Putamen (tissue), 1 donor: ENCODE measurements around the gene NFYC.

ENCODE experiments used
- DNase-seq: peaks from one replicate; pipeline ENCODE4 v3.0.0-alpha.2; 2016; ENCODE audit warnings: low spot score

NFYC gene

DNA sequence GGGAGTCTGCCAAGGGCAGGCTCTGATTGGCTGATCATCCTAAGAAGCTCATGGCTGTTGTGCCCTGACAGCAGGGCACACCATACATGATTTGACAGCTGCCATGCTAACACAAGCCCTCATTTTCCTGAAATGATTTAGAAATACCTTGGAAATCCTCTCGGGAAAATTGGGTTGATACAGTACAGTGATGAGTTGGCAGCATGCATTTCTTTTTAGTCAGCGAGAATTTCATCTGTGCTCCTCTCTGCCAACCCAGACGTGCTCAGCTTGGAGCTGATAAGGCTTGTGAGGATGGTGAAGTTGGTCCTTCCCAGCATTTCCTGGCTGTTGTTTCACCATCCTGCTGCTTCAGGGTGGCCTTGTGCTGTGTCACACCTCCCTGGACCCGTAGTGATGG lies 69.5 kb downstream of the NFYC start:
- peak; percentile 59 for DNase-seq

DNA sequence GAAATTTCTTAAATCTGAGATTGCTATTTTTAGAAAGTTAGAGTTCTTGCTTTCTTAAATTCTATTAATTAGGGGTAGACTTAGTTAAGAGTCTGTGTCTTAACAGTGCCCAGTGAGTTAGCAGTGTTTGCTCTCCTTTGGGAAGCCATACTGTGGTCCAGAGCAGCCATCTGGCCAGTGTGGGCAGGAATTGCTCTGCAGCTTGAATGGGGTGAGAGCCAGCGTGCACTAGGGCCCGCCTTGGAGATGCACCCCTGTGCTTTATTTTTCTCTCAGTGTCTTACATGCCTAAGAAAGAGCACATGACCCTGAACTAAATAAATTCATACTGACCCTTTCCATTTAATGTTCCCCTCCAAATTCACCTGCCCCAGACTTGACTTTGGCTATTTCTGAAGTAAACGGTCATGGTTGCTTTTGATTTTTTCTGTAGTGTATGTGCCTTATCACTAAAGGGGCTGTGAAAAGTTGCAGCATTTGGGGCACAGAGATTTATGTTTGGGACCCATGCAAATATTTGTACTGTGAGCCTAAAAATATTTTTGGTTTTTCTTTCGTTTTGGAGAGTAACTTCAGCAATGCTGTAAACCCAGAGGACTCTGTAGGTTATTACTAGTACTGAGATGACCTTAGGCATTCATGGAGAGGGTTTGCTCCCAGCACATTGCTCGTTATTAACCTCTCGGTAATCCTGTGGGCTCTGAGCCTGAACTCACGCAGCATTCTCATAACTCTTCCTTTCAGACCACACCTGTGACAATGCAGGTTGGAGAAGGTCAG lies 70.8 kb downstream of the NFYC start:
- DNase-seq: no peak

DNA sequence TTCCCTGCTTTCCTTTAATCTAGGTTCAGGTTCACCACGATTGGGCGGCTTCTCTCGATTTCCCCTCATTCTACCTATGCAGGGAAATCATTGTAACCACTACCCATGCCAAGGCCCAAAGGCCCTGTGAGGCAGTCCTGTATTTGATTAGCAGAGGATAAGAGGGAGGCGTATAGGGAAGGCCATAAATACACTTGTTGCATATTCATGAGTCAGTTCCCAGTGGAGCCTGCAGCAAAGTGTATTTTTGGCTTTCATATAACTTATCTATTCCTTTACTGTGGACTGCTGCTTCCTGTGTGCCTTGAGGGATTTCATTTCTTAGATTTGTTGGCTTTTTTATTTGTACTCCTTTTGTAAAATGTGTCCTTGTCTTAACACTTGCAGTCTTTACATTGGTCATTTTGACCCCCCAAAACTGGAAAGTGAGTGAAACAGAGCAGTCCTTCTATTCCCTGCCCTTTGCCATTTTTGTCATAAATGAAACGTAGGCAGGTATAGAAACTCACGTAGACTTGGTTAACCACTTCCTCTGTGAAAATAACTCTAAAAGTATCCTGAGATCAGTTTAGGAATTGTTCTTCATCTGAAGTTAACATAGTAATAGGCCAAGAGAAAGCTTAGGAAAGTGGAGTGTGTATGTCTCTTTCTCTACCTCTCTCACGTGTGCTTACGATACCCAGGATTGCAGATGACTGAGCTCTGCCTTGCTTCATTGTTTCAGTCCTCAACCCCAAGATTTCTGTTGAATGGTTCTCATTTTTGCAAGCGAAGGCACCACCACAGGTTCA lies 72.4 kb downstream of the NFYC start:
- DNase-seq: no peak

DNA sequence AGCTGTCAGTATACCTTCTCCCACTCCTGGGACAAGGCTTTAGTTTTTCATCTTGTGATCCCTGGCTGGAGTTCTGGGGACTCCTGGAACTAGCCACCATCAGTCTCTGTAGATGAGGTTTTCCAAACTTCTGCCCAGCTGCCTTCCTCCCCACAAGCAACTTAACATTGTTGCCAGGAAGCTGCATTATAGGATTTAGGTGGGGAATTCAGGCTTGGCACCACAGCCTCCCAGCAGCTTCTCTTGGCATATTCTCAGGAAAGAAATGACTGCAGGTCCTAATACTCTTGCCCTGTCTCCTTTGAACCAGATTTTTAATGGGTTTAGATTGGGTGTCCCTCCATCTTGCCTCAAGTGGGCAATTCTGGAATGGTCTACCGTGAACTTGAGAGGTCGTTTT lies 73.5 kb downstream of the NFYC start:
- no peak for DNase-seq

DNA sequence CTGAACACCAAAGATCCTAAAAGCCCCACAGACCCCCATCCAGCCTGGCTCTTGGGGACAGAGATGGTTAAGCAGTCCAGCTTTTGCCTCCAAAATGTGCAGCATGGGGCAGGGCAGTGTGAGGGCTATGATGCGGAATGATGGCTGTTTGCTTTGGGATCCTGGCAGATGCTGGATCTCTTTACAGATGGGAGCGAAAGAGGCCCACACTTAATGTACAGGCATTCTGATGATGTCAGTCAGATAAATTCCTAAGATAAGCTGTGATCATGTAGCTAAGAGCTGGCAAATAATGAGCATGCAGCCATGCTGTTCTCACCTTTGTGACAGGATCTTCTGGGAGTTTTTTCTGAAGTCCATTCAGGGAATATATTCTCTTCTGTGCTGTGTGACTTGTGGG lies 74.5 kb downstream of the NFYC start:
- DNase-seq: no peak

DNA sequence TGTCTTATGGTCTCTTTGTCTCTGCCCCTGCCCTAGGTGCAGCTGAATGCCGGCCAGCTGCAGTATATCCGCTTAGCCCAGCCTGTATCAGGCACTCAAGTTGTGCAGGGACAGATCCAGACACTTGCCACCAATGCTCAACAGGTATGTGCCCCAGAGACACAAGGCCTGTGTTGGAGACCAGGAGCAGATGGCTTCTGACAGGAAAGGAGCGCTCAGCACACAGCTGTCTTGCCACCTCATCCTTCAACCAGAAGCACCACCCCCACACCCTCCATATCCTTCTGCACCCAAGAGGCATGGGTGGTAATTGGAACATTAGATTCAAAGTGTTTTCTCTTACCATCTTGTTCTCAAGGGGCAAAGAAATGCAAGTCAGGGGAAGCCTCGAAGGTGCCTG lies 75.1 kb downstream of the NFYC start:
- DNase-seq: peak; percentile 49

DNA sequence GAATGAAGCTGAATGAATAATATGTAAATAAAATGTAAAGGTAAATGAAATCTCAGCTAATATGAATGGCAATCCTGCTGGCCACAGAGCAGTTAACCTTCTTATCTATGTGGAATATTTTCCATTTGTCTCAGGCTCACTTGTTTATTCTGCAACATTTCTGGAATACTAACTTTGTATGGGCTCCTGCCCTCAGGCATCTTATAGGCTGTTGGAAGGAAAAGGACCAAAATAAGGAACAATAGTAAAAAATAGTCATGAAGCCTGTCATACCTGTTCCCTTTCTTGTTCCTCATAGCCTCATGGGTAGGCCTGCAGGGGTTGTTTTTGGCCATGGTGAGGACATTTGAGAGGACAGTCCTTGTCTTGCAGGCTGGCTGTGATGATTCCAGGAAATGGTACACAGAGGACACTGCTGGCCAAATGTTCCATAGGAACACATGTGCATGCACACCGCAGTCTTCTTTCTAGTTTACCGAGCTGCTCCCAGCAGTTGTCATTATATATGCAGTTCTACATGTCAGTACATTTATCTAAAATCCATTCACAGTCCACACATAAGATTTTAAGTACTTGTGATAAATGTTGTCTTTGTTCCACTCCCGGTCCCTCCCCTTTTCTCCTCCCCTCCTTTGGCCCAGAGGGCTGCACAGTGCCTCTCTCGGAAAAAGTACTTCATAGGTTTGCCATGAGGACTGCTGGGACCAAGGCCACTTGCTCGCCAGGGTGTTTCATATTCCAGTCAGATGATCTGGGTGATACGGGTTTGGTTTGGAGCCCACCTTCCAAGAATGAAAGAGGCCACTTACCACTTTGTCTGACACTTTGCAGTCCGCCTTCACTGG lies 76.9 kb downstream of the NFYC start:
- DNase-seq: no peak

DNA sequence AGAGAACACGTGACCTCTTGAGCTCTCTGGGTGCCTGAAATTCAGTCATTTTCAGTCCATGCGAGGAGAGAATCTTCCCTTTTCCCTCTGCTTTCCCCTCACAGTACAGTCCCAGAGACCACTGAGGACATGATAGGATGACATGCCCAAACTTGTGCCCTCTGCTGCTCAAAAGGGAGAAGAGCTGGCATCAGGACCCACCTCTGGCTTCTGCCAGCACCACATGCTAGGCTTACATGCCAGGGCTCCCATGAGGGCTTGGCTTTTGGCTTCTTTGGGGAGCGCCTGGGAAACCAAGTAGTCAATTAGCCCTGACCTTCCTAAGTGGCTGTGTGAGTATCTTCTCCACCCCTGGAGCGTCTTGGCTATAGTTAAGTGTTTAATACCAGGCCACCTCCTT lies 78.3 kb downstream of the NFYC start:
- DNase-seq: no peak

DNA sequence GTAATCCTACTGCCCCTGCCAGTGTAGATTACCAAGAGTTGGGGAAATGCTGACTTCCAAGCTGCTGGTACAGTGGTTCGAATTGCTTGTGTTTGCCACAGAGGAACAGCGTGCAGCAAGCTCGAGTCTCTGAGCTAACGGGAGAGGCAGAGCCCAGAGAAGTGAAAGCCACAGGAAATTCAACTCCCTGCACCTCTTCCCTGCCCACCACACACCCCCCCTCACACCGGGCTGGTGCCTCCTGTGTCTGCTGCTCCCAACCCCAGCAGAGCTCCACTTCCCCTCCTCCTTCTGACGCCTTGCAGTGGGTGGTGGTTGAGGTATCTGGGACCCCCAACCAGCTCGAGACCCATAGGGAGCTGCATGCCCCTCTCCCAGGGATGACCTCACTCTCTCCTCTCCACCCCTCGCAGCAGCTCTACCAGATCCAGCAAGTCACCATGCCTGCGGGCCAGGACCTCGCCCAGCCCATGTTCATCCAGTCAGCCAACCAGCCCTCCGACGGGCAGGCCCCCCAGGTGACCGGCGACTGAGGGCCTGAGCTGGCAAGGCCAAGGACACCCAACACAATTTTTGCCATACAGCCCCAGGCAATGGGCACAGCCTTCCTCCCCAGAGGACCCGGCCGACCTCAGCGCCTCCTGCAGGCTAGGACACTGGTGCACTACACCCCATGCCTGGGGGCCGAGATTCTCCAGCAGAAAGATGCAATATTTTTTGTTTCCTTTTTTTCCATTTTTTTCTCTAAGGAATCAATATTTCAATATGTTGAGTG lies 79.0 kb downstream of the NFYC start:
- no peak for DNase-seq

DNA sequence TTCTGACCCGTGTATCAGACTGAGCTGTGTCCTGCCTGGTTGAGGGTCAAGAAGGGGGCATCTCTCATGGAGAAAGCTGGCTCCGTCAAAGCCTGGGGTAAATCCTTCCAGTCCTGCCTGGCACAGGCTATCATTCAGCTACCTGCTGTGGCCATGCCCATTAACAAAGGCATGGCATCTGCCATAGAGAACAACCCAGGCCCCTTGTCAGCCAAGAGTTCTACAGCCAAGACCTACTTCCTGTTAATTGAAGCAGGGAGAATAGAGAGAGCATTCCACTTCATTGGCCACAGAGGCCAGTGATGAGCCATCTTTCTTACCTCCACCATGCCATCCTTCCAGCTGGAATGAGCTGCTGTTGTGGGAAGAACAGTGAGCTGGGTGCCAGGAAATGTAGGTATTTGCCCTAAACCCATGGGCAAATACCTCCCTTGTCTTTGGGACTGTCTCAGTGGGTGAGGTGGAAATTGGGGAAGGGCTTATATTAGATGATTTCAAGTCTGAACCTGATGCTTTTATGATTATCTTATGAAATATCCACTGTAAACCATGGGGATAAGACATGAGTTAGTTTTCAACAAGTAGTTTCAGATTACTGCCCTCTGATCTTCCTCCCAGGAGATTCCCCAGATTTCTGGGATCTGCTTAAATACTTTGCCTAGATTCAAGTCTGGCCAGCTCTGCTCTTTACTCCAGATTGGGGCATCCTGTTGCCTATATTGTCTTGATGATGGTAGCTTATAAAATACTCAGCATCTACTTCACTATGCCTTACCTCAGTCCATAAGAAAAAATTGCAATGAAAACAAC lies 80.8 kb downstream of the NFYC start:
- no peak for DNase-seq

DNA sequence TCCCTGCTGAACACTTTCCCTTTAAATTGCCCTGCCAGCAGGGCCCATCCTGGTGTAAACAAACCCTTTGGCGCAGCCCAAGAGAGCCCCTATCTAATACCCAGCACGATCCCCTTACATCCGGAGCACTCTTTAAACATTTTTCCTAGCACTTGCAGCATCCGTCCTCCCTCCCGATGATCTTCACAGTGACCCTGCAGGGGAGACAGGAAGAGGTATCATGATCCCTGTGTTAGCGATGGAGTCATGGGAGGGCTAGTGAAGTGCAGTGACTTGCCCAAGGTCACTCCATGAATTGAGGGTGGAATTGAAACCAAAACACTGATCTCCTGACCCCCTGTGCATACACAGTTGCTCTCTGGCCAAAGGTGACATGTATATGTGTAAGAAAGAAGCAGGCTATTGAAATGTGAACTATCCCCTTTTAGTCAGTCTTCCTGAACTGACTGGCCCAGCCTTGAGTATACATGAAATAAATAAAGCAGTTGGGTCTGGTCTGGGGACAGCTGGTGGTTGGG lies 82.3 kb downstream of the NFYC start:
- no peak for DNase-seq

DNA sequence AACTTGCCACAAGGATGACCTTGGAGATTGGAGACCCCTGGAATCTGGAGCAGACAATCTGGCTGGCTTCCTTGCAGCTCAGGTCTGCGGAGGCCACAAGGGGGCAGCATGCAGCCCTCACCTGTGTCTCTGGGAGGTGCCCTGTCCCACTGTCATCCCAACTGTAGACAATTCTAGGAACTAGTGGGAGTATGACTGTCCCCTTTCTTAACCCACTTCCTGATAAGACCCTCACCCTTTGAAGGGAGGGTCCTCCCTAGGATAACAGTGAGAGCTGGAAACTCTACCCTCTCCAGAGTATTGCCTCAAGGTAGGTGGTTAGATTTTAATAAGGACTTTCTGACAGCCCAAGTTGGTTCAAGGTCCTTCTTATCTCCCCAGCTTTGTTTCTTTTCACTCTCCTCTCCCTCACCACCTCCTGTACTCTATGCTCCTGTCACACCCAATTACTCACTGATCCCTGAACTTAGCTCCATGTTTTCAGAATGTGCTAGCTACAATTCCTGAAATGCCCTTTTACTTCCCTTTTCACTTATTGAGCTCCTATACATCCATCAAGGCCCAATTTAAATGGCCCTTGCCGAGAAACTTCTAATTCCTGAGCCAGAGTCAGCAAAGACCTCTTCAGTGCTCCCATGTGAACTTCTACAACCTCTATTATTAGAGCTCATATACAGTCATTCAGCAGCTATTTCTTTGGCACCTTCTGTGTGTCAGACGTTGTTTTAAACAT lies 82.9 kb downstream of the NFYC start:
- DNase-seq: no peak

DNA sequence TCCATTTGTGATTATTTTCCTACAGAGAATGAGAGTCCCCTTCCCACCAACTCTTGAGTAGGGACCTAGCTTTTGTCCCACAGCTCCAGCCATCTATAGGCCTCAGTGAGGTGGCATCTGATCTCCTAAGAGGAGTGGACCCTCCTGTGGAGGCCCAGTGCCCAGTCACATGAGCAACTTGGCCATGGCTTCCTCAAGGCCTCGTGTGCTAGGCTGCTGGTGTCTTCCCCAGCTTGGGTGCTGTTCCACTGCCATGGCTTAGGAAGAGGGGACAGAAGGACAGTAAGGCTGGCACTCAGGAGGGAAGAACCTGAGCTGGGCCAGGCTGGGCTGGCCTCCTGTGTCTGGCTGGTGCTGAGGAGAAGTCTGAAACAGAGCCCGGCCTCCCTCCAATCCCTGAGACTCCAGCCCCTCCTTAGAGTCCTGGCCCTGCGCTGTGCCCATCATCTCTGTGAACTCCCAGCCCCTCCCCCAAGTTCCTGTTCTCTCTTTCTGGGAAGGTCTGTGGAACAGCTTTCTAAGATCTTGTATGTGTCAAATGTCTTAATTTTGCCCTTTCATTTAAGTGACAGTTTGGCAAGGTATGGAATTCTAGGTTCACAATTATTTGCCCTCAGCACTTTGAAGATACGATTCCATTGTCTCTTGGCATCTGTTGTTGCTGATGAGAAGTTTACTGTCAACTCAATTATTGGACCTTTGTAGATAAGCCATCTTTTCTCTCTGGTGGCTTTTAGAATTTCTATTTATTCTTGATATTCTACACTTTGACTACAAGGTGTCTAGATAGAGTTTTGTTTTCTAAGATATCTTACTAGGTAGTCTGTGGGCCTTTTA lies 85.0 kb downstream of the NFYC start:
- no peak for DNase-seq

DNA sequence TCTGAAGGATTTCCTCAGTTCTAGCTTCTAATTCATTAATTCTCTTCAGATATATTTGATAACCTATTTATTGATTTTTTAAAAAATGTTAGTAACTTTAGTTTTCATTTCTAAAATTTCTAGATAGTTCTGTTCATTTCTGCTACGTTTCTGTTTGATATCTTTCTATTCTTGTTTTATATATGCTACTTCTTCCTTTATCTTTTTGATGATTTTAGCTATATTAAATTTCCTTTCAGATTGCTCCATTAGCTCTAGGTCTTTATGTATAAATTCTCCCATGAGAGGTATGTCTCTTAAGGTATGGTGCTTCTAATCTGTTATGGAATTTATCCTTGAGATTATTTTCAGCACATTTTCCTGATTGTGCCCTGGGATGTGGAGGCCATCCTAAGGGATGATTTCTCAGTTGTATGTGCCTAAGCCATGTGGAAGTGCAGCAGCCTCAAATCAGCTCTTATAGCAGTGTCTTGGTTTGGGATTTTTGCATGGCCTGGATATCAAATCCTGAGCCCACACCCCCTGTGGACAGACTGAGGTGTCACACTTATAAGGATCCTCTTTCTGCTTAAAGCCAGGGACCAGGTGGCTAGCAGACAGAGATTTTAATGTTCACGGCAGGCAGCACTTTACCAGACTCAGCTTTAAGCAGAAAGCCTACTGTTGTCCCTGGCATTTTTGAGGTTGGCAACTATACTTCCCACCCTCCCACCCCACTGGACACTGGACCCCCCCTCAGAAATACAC lies 85.9 kb downstream of the NFYC start:
- DNase-seq: no peak

DNA sequence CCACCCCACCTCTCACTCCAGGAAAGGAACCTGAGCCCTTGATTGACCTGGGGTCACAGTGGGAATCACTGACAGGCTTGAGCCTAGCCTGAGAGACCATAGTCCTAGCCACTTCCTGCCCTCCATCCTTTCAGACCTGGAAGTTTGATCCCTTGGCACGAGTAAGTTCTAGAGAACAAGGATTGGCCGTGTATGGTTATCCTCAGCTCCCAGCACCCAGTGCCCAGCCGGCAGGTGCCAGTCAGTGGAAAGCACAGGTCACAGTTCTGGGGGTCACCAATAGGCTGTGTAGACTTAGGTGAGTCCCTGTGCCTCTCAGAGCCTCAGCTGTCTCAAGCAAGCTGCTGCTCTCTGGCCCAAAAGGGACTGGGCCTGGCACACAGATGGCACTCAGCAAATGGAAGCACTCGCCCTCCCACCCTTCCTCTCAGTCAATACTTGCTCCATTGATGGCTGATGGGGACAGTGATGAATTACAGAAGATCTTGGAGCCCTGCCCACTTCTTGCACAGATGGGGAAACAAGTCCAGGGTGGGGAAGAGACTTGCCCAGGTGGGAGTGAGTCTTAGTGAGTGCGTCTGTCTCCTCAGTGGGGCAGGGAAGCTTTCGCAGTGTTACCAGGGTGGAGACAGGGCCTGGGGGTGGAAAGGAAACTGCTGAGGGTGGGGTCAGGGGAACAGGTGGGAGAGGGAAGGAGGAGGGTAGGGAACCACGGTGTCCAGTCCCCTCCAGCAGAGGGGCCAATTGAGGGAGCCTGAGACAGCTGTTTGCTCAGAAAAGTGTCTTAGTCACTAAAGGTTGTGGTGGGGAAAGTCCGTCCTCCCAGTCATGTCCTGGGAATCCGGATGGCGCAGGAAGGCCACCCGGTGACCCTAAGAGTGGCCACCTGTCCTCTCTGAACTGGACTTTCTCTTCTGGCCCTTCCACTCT lies 89.4 kb downstream of the NFYC start:
- DNase-seq: no peak

DNA sequence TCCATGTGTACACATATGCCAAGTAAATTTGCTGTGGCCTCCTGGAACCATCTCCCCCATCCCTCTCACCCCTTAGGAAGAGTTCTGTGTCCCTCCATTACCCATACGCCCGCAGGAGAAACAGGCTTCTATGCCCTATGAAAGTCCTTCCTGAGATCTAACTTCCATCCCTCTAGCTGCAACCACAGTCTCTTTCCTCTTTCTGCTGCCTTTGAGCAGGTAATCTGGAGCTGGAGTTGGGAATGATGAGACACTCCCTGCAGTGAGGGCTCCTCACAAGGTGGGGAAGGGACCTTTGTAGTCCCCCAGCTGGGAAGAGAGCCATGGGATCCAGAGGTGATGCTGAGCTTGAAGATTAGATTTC lies 90.1 kb downstream of the NFYC start:
- no peak for DNase-seq

DNA sequence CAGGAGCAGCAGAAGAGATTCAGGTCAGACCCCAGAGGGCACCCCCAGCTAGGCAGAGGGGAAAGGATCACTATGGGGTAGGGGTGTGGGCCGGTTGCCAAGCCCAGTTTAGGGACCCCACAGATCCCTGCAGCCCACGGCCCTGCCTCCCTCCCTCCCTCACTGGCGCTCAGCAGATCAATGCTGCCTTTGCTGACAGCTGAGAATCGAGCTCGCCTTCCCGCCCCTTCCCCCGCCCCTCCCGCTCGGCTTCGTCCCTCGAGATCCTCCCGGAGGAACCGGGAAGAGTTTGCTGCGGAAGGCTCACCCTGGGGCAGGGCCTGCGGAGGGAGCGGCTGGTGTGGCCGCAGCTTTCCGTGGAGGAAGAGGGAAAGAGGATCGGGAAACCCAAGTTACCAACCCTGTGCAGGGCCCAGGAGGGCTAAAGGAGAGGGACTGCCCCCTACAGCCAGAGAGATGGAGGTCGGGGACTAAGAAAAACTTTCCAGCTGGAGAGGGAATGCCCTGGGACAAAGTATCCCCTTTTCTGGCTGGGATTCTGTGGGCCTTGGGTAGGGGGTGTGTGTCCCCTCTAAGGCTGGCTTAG lies 91.0 kb downstream of the NFYC start:
- no peak for DNase-seq
